Activated CD8-positive, alpha-beta T cell treated with anti-CD3 and anti-CD28 coated beads for 36 hours (primary cell): ENCODE data around the gene LCE2A. TPM values are rescaled to one million over a fixed set of nuclear protein-coding genes. Genes with fewer than 3 reads are reported as not detected.
"Not testable (repeated sequence)": the region's sequence is repeated elsewhere in the genome, so short reads cannot be mapped to it uniquely, and the experiment has no call there.

Source experiments
- ATAC-seq: fragments of 200-7000 bp; cut with Tn5 transposase; one replicate; pipeline ENCODE4 v1.10.0; 2021; ENCODE audit warnings: mild to moderate bottlenecking, moderate library complexity
- CTCF ChIA-PET: fragments of 350-600 bp; sonication (Branson Sonifier 250); formaldehyde crosslinking; loops from one replicate; lab custom pipeline; 2021; ENCODE audit warnings: antibody characterized with exemption; lab: Charles Lee
- POLR2A ChIA-PET: fragments of 350-600 bp; sonication (Branson Sonifier 250); formaldehyde crosslinking; loops from one replicate; lab custom pipeline; 2021; ENCODE audit warnings: antibody characterized with exemption; lab: Charles Lee
- DNase-seq: peaks from one replicate; pipeline ENCODE4 v3.0.0-alpha.2; 2020
- H3K27ac Mint-ChIP-seq: one replicate; pipeline ENCODE4 v1.8.0; 2021; ENCODE audit warnings: mild to moderate bottlenecking, mixed read lengths
- H3K27me3 Mint-ChIP-seq: one replicate; pipeline ENCODE4 v1.8.0; 2021; ENCODE audit warnings: mixed read lengths
- H3K36me3 Mint-ChIP-seq: one replicate; pipeline ENCODE4 v1.8.0; 2021; ENCODE audit warnings: low read depth, mixed read lengths
- H3K4me1 Mint-ChIP-seq: one replicate; pipeline ENCODE4 v1.8.0; 2021; ENCODE audit warnings: low read depth, mixed read lengths
- H3K4me3 Mint-ChIP-seq: one replicate; pipeline ENCODE4 v1.8.0; 2021; ENCODE audit warnings: mild to moderate bottlenecking, moderate library complexity, mixed read lengths
- H3K9me3 Mint-ChIP-seq: one replicate; pipeline ENCODE4 v1.8.0; 2021; ENCODE audit warnings: mixed read lengths
- intact Hi-C: fragments of 100-400 bp; cut with micrococcal nuclease; formaldehyde crosslinking; loops from one replicate; pipeline ENCODE4 v1.10.0; 2022
- total RNA-seq, 2 experiments: library from RNA; stranded (reverse); gene quantifications; one replicate each; pipeline ENCODE4 v1.2.3, GENCODE V29; 2021
- TF ChIP-seq, protein P1 (sequence below): fragments of 200-600 bp; IDR thresholded peaks from one replicate; pipeline ENCODE4 v1.8.0; 2022; ENCODE audit warnings: antibody characterized with exemption, mild to moderate bottlenecking

Gene LCE2A
- total RNA-seq, 2 experiments from 2014 or later = not detected

DNA sequence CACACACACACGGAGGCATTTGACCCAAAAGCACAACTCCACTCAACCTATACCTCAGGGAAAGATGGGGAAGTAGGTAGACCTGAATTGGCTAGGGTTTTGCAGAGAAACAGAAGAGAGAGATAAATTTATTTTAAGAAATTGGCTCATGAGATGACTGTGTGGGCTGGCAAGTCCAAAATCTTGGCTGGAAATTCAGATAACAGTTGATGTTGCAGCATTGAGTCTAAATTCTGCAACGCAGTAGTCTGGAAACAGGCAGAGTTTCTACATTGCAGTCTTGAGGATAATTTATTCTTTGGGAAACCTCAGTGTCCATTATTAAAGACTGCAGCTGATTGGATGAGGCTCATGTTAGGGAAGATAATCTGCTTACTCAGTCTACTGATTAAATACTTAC, 16.5 kb upstream of the LCE2A start:
- H3K27ac Mint-ChIP-seq = no peak overlapping the region
- H3K36me3 Mint-ChIP-seq = no peaks in the 10 kb centered on the region
- no peak overlapping the region for H3K4me3 Mint-ChIP-seq
- ATAC-seq = no peak
- intact Hi-C loops = no loop called here
- no peaks in the 10 kb centered on the region for H3K9me3 Mint-ChIP-seq
- H3K27me3 Mint-ChIP-seq = peaks cover 21% of the 10 kb centered on the region
- no peaks in the 10 kb centered on the region for H3K4me1 Mint-ChIP-seq
- POLR2A ChIA-PET = no interaction called here
- TF ChIP-seq, protein P1, sequence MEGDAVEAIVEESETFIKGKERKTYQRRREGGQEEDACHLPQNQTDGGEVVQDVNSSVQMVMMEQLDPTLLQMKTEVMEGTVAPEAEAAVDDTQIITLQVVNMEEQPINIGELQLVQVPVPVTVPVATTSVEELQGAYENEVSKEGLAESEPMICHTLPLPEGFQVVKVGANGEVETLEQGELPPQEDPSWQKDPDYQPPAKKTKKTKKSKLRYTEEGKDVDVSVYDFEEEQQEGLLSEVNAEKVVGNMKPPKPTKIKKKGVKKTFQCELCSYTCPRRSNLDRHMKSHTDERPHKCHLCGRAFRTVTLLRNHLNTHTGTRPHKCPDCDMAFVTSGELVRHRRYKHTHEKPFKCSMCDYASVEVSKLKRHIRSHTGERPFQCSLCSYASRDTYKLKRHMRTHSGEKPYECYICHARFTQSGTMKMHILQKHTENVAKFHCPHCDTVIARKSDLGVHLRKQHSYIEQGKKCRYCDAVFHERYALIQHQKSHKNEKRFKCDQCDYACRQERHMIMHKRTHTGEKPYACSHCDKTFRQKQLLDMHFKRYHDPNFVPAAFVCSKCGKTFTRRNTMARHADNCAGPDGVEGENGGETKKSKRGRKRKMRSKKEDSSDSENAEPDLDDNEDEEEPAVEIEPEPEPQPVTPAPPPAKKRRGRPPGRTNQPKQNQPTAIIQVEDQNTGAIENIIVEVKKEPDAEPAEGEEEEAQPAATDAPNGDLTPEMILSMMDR = no peak
- CTCF ChIA-PET = no interaction called here
- no peak for DNase-seq

DNA sequence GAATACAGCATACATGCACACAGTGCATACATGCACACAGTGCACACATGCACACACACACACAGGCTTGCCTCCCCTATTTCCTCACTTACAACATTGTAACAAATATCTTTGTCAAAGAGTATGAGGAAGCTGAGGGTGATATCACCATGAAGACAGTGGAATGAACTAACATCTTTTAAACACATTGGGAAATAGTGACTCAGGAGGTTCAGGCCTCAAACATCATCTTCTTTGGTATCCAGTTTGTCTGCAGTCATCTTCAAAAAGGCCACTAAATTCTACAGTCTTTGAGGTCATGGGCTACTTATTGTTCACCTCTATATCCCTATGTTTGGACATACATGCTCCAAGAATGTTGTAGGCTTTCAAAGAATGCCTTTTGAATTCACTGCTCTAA, 14.3 kb upstream of the LCE2A start:
- ChIA-PET POLR2A (no interaction called here), CTCF (interaction anchor here (0.6 kb wide), 1 partner anchor 31 kb away, joined by 3 read pairs; no protein-coding TSS in a partner anchor)
- no peak for ATAC-seq
- TF ChIP-seq, protein P1 = no peak
- H3K27me3 Mint-ChIP-seq = peaks cover 15% of the 10 kb centered on the region
- intact Hi-C loops = no loop called here
- no peaks in the 10 kb centered on the region for H3K4me1 Mint-ChIP-seq
- no peak for DNase-seq
- H3K27ac Mint-ChIP-seq = no peak overlapping the region
- H3K4me3 Mint-ChIP-seq = no peak overlapping the region
- H3K9me3 Mint-ChIP-seq = no peaks in the 10 kb centered on the region
- no peaks in the 10 kb centered on the region for H3K36me3 Mint-ChIP-seq

DNA sequence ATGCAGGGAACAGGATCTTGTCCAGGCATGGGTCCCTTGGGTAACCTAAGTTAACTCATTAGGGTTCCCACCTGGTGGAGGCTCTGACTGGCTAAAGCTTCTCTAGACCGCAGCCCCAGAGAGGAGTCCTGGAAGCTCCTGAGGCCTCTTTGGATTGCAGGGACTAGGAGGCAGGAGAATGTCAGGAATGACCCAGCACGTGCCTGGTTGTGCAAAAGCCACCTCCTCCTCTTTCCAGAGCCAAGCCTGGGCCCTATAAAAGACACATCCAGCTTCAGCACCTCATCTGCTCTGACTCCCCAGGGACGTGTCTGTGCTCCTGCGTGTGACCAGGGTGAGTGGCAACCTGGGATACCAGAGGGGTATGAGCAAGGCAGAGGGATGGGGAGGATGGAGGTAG, 12.3 kb upstream of the LCE2A start, which contains the start of gene LCE2B:
Gene LCE2B, plus strand, starts transcription at position 301 of the 400 bp plus-strand sequence. CDS start 721 bp downstream, outside the sequence.
- H3K27me3 Mint-ChIP-seq = peaks cover 17% of the 10 kb centered on the region
- intact Hi-C loops, H3K9me3 Mint-ChIP-seq, H3K27ac Mint-ChIP-seq, DNase-seq, CTCF ChIA-PET, POLR2A ChIA-PET, H3K4me1 Mint-ChIP-seq, H3K4me3 Mint-ChIP-seq, H3K36me3 Mint-ChIP-seq, ATAC-seq: not testable (repeated sequence)

DNA sequence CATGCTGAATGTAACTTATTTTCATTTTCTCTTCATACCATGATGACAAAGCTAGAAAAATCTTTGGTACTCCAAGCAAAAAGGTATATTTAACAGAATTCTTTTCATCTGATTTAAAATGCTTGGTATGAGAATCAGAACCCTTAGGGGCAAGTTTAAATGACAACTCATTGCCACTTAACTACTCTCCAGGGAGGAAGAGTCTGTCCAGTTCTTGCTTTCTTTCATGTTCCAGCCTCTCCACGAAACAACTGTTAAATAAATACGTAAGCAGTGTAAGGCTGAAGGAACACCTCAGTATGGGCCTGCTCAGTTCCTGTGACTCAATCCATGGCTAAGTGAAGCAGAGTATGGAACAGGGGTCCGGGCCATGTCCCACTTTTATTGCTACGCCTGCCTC, 1.6 kb downstream of the LCE2A start:
- POLR2A ChIA-PET = no interaction called here
- Mint-ChIP-seq H3K27me3 (peaks cover 13% of the 10 kb centered on the region), H3K27ac (no peak overlapping the region), H3K9me3 (peaks cover 5% of the 10 kb centered on the region), H3K4me3 (no peak overlapping the region), H3K4me1 (no peaks in the 10 kb centered on the region), H3K36me3 (no peaks in the 10 kb centered on the region)
- CTCF ChIA-PET = no interaction called here
- intact Hi-C loops = no loop called here
- TF ChIP-seq, protein P1 = no peak
- DNase-seq (no peak), ATAC-seq (no peak)

DNA sequence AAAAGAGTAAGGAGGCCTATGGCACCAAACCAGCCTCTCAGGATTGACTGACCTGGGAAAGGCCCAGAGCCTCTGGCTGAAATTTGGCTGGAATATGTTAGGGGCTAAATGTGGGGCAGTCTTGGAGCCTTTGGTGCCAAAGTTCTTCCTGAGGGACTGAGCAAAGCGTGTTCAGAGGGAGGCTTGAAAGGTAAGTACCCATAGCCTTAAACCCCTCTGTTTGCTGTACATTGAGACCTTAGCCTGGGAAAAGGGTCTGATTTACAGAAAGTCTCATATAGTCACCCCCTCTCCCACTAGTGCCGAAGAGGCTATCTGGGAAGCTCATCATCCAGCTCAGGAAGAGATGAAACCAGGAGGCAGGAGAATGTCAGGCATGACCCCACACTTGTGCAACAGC, 9.7 kb downstream of the LCE2A start, which contains the start of gene LCE4A:
Gene LCE4A, plus strand, starts transcription at position 301 of the 400 bp plus-strand sequence. CDS start 916 bp downstream, outside the sequence.
- TF ChIP-seq, protein P1 = no peak

More for the DNA sequence above, 9.7 kb downstream of the LCE2A start, which contains the start of gene LCE4A:
- ChIA-PET POLR2A (no interaction called here), CTCF (no interaction called here)
- intact Hi-C loops = no loop called here
- H3K36me3 Mint-ChIP-seq = no peaks in the 10 kb centered on the region
- H3K4me1 Mint-ChIP-seq = no peaks in the 10 kb centered on the region
- H3K9me3 Mint-ChIP-seq = peaks cover 5% of the 10 kb centered on the region
- no peak for ATAC-seq
- no peak within 1 kb of the TSS for H3K4me3 Mint-ChIP-seq
- DNase-seq = no peak
- no peak within 1 kb of the TSS for H3K27ac Mint-ChIP-seq
- H3K27me3 Mint-ChIP-seq = peaks cover 33% of the 10 kb centered on the region
